Natural killer cell (primary cell): ENCODE results near the gene METTL8. TPM values are rescaled to one million over a fixed set of nuclear protein-coding genes. Genes with fewer than 3 reads are reported as not detected.

Source experiments
- ATAC-seq, 3 donors: fragments of 150-1000 bp in 2 of 3; fragments of 200-7000 bp in 1 of 3; cut with Tn5 transposase; 1 replicate in 1 of 3; 2 replicates in 2 of 3; pipeline ENCODE4 v1.10.0; 2021; ENCODE audit warnings: mild to moderate bottlenecking in 2 of 3, moderate library complexity in 2 of 3
- DNase-seq, 2 donors: peaks; one replicate each; pipeline versions ENCODE4 v3.0.0 to v3.0.0-alpha.2; 2013 to 2021; ENCODE audit warnings: mixed read lengths in 1 of 2
- H3K27ac ChIP-seq: one replicate; pipeline ENCODE4 v1.5.1; 2013; ENCODE audit warnings: mild to moderate bottlenecking, low read length
- H3K27me3 ChIP-seq: one replicate; pipeline ENCODE4 v1.6.1; 2013; ENCODE audit warnings: low read length; ENCODE audit not compliant: control insufficient read depth, insufficient read depth
- H3K36me3 ChIP-seq: one replicate; pipeline ENCODE4 v1.6.1; 2013; ENCODE audit warnings: low read length; ENCODE audit not compliant: control insufficient read depth, insufficient read depth
- H3K4me1 ChIP-seq: one replicate; pipeline ENCODE4 v1.6.1; 2013; ENCODE audit warnings: low read length; ENCODE audit not compliant: control insufficient read depth, insufficient read depth
- H3K4me3 ChIP-seq: one replicate; pipeline ENCODE4 v1.5.1; 2013; ENCODE audit warnings: low read length
- H3K9me3 ChIP-seq: one replicate; pipeline ENCODE4 v1.6.1; 2013; ENCODE audit warnings: low read length; ENCODE audit not compliant: control insufficient read depth, insufficient read depth
- H3K27ac Mint-ChIP-seq, 2 donors: one replicate each; pipeline ENCODE4 v1.8.0; 2022; ENCODE audit warnings: mild to moderate bottlenecking in 2 of 2, mixed read lengths in 2 of 2, moderate library complexity in 1 of 2
- H3K27me3 Mint-ChIP-seq, 2 donors: one replicate each; pipeline ENCODE4 v1.8.0; 2022; ENCODE audit warnings: low read depth in 2 of 2, mixed read lengths in 2 of 2
- H3K36me3 Mint-ChIP-seq: one replicate; pipeline ENCODE4 v1.8.0; 2022; ENCODE audit warnings: mixed read lengths
- H3K4me1 Mint-ChIP-seq, 2 donors: one replicate each; pipeline ENCODE4 v1.8.0; 2022; ENCODE audit warnings: mixed read lengths in 2 of 2
- H3K4me3 Mint-ChIP-seq: one replicate; pipeline ENCODE4 v1.8.0; 2022; ENCODE audit warnings: mild to moderate bottlenecking, moderate library complexity, mixed read lengths
- H3K9me3 Mint-ChIP-seq, 2 donors: one replicate each; pipeline ENCODE4 v1.8.0; 2022; ENCODE audit warnings: mixed read lengths in 2 of 2
- CTCF ChIP-seq: fragments of 200-600 bp; IDR thresholded peaks from one replicate; pipeline ENCODE4 v1.8.0; 2022; ENCODE audit warnings: antibody characterized with exemption
- WGBS: methylation state at CpG from one replicate; pipeline ENCODE4 v1.1.7; 2013; ENCODE audit warnings: missing lambda C conversion rate; ENCODE audit not compliant: insufficient coverage; 5-methylcytosine and 5-hydroxymethylcytosine counted together
- intact Hi-C: fragments of 100-400 bp; cut with micrococcal nuclease; formaldehyde crosslinking; loops from one replicate; pipeline ENCODE4 v1.14.2; 2022
- total RNA-seq, 4 donors: library from RNA; stranded (reverse); fragments of 120-200 nt in 1 of 4; gene quantifications; one replicate each; pipeline versions ENCODE4 v1.2.3 to v1.2.4, GENCODE V29; 2013 to 2022

Gene METTL8
- total RNA-seq, 3 donors from 2014 or later (not counting 1 experiment from before 2014, with no cell fraction given), result 14.3 to 16.7 (median 15.2) TPM

- ATAC-seq, result no peak
- no peaks in the 10 kb centered on the region for H3K27me3 Mint-ChIP-seq
- peaks cover 29% of the 10 kb centered on the region for H3K36me3 Mint-ChIP-seq
- H3K9me3 Mint-ChIP-seq, result no peaks in the 10 kb centered on the region
- Histone ChIP-seq H3K27ac (no peak overlapping the region), H3K4me1 (peaks cover 10% of the 10 kb centered on the region), H3K27me3 (no peaks in the 10 kb centered on the region), H3K4me3 (no peak overlapping the region), H3K9me3 (no peaks in the 10 kb centered on the region), H3K36me3 (peaks cover 35% of the 10 kb centered on the region)
- no peak for TF ChIP-seq CTCF
- no peak for DNase-seq
- no peak overlapping the region for H3K27ac Mint-ChIP-seq
- H3K4me1 Mint-ChIP-seq, result peaks cover 27 to 31% of the 10 kb centered on the region in 2 donors
- H3K4me3 Mint-ChIP-seq, result no peak overlapping the region
- intact Hi-C loops, result no loop called here
- WGBS, result no CpG with 5 or more reads among the region's 1 CpG
These were observed 2.5 kb upstream of the METTL8 start for GRCh38 chr2:171436307-171436706.

- no peaks in the 10 kb centered on the region for H3K9me3 ChIP-seq
- intact Hi-C loops, result loop anchor here (2.0 kb wide), 1 partner anchor 506 kb away; the partner anchor contains the start of gene GORASP2
- Mint-ChIP-seq H3K9me3 (no peaks in the 10 kb centered on the region), H3K36me3 (peaks cover 27% of the 10 kb centered on the region), H3K27me3 (no peaks in the 10 kb centered on the region), H3K27ac (peak within 1 kb of the TSS; percentile 88 to 91), H3K4me1 (peaks cover 27 to 31% of the 10 kb centered on the region in 2 donors), H3K4me3 (peak within 1 kb of the TSS; percentile 94)
- under 1% methylated on average over 91 of the region's 92 CpGs for WGBS
- H3K4me1 ChIP-seq, result peaks cover 10% of the 10 kb centered on the region
- no peak for TF ChIP-seq CTCF
- H3K27ac ChIP-seq, result peak within 1 kb of the TSS; percentile 97
- peak within 1 kb of the TSS; percentile 87 for H3K4me3 ChIP-seq
- ATAC-seq (peak; percentile 93 to 98 (median 93)), DNase-seq (peak; percentile 89 to 96)
- H3K27me3 ChIP-seq, result no peaks in the 10 kb centered on the region
- peaks cover 24% of the 10 kb centered on the region for H3K36me3 ChIP-seq
These were observed 511 bp upstream of the METTL8 start, which contains the start of gene DCAF17 for GRCh38 chr2:171434013-171434989. TSS of gene DCAF17 (plus strand) at chr2:171434226. CDS start at chr2:171434578, 352 bp downstream.

- ATAC-seq, result no peak
- peak in 1 of 2 donors; percentile 61 for DNase-seq
- Histone ChIP-seq H3K27me3 (no peaks in the 10 kb centered on the region), H3K36me3 (peaks cover 15% of the 10 kb centered on the region), H3K4me3 (peak overlapping the region; percentile 87), H3K27ac (peak overlapping the region; percentile 74), H3K4me1 (peaks cover 10% of the 10 kb centered on the region), H3K9me3 (no peaks in the 10 kb centered on the region)
- no peak for TF ChIP-seq CTCF
- peak overlapping the region; percentile 94 for H3K4me3 Mint-ChIP-seq
- WGBS, result 30% methylated on average over 16 of the region's 20 CpGs
- intact Hi-C loops, result no loop called here
- H3K4me1 Mint-ChIP-seq, result peaks cover 26 to 27% of the 10 kb centered on the region in 2 donors
- peak overlapping the region; percentile 88 to 91 for H3K27ac Mint-ChIP-seq
- H3K9me3 Mint-ChIP-seq, result no peaks in the 10 kb centered on the region
- H3K36me3 Mint-ChIP-seq, result peaks cover 16% of the 10 kb centered on the region
- no peaks in the 10 kb centered on the region for H3K27me3 Mint-ChIP-seq
These were observed 624 bp downstream of the METTL8 start for GRCh38 chr2:171432969-171433762.
